Mesothelial cell of epicardium (in vitro differentiated cells): ENCODE data around the gene USP32. TPM values are rescaled to one million over a fixed set of nuclear protein-coding genes. Genes with fewer than 3 reads are reported as not detected.

Source experiments
- DNase-seq, 2 experiments: peaks; one replicate each; pipeline ENCODE4 v3.0.0; 2021; ENCODE audit warnings: low spot score in 2 of 2; ENCODE audit not compliant: unreplicated experiment in 2 of 2
- H3K27ac Mint-ChIP-seq: 2 replicates; pipeline ENCODE4 v1.8.0; 2021; ENCODE audit warnings: mixed read lengths
- H3K27me3 Mint-ChIP-seq: 2 replicates; pipeline ENCODE4 v1.8.0; 2021; ENCODE audit warnings: low read depth, mixed read lengths
- H3K36me3 Mint-ChIP-seq: 2 replicates; pipeline ENCODE4 v1.8.0; 2021; ENCODE audit warnings: mixed read lengths
- H3K4me1 Mint-ChIP-seq: 2 replicates; pipeline ENCODE4 v1.8.0; 2021; ENCODE audit warnings: mixed read lengths
- H3K4me3 Mint-ChIP-seq: 2 replicates; pipeline ENCODE4 v1.8.0; 2021; ENCODE audit warnings: mild to moderate bottlenecking, moderate library complexity, mixed read lengths
- H3K9me3 Mint-ChIP-seq: 2 replicates; pipeline ENCODE4 v1.8.0; 2021; ENCODE audit warnings: mixed read lengths
- CTCF ChIP-seq: fragments of 200-600 bp; sonication (generic); IDR thresholded peaks from one replicate; pipeline ENCODE4 v1.5.0; 2021; ENCODE audit warnings: antibody characterized with exemption; ENCODE audit not compliant: unreplicated experiment
- total RNA-seq: library from RNA; stranded (reverse); gene quantifications from 3 replicates; pipeline ENCODE4 v1.2.1, GENCODE V29; 2021

The USP32 gene
- total RNA-seq, 1 donor from 2014 or later = 48.4 TPM

GRCh38 chr17:60173304-60173819 is 218.6 kb downstream of the USP32 start:
- no peak for TF ChIP-seq CTCF
- Mint-ChIP-seq H3K9me3 (no peaks in the 10 kb centered on the region), H3K4me1 (no peaks in the 10 kb centered on the region), H3K4me3 (no peak overlapping the region), H3K36me3 (peaks cover 6% of the 10 kb centered on the region), H3K27me3 (no peaks in the 10 kb centered on the region), H3K27ac (no peak overlapping the region)
- DNase-seq = no peak

- Mint-ChIP-seq H3K27ac (no peak overlapping the region), H3K4me1 (no peaks in the 10 kb centered on the region), H3K27me3 (peaks cover 8% of the 10 kb centered on the region), H3K4me3 (no peak overlapping the region), H3K36me3 (peaks cover 6% of the 10 kb centered on the region), H3K9me3 (no peaks in the 10 kb centered on the region)
- DNase-seq = peak in 1 of 2 experiments; percentile 20
- no peak for TF ChIP-seq CTCF
These were observed 220.2 kb downstream of the USP32 start for GRCh38 chr17:60171753-60172079.

GRCh38 chr17:60170835-60171752 is 220.8 kb downstream of the USP32 start:
- TF ChIP-seq CTCF = no peak
- DNase-seq = peak in 1 of 2 experiments; percentile 29
- Mint-ChIP-seq H3K27me3 (peaks cover 11% of the 10 kb centered on the region), H3K27ac (no peak overlapping the region), H3K4me3 (no peak overlapping the region), H3K36me3 (peaks cover 2% of the 10 kb centered on the region), H3K9me3 (no peaks in the 10 kb centered on the region), H3K4me1 (no peaks in the 10 kb centered on the region)

- Mint-ChIP-seq H3K4me3 (no peak overlapping the region), H3K9me3 (no peaks in the 10 kb centered on the region), H3K27me3 (peaks cover 13% of the 10 kb centered on the region), H3K27ac (no peak overlapping the region), H3K36me3 (no peaks in the 10 kb centered on the region), H3K4me1 (no peaks in the 10 kb centered on the region)
- no peak for TF ChIP-seq CTCF
- no peak for DNase-seq
These were observed 221.8 kb downstream of the USP32 start for GRCh38 chr17:60169921-60170817.

- DNase-seq = no peak
- TF ChIP-seq CTCF = no peak
- Mint-ChIP-seq H3K36me3 (no peaks in the 10 kb centered on the region), H3K27ac (no peak overlapping the region), H3K9me3 (no peaks in the 10 kb centered on the region), H3K4me3 (no peak overlapping the region), H3K27me3 (peaks cover 14% of the 10 kb centered on the region), H3K4me1 (no peaks in the 10 kb centered on the region)
These were observed 223.3 kb downstream of the USP32 start for GRCh38 chr17:60168654-60169053.
